HepG2 (cell line): ENCODE measurements around the gene PEPD. TPM values are rescaled to one million over a fixed set of nuclear protein-coding genes. Genes with fewer than 3 reads are reported as not detected.
A peak's percentile ranks its signal among the peaks of the same experiment; 100 is the strongest.

Experiments used
- ARID5B ChIP-seq: IDR thresholded peaks from 2 replicates; pipeline ENCODE4 v1.4.0; 2020; ENCODE audit warnings: mild to moderate bottlenecking, missing genetic modification reagents
- ZNF776 ChIP-seq: sonication (generic); formaldehyde crosslinking; IDR thresholded peaks from 2 replicates; pipeline ENCODE4 v1.4.0; 2020; ENCODE audit warnings: mild to moderate bottlenecking, missing genetic modification reagents
- polyA plus RNA-seq, 8 experiments: library from polyadenylated mRNA; depleted of rRNA in 3 of 8; stranded (reverse) in 7 of 8; unstranded in 1 of 8; fragments of >200 nt; fragmentation: Illumina TruSeq in 4 of 8; extraction: Trizol in 4 of 8; gene quantifications; 2 replicates each; pipeline versions ENCODE4 v1.2.1 to v1.2.3, GENCODE V29; 2011 to 2016; ENCODE audit warnings: low read depth in 4 of 8, missing spikeins in 1 of 8, mixed read lengths in 1 of 8; ENCODE audit not compliant: insufficient read depth in 1 of 8
- total RNA-seq, 5 experiments: library from RNA; depleted of rRNA; stranded (reverse); fragments of >200 nt; fragmentation: Illumina TruSeq; extraction: Trizol; gene quantifications; 2 replicates each; pipeline ENCODE4 v1.2.3, GENCODE V29; 2016; ENCODE audit warnings: low read depth in 1 of 5
- TF ChIP-seq, protein P1 (sequence below): sonication (generic); formaldehyde crosslinking; IDR thresholded peaks from 2 replicates; pipeline ENCODE4 v1.4.0; 2020; ENCODE audit warnings: missing genetic modification reagents, borderline replicate concordance

The PEPD gene
- total and polyA plus RNA-seq, 2 of the 13 experiments (the other 11 are each of a cell fraction or from before 2014, with no cell fraction given) = 60.7 to 75.1 TPM

DNA sequence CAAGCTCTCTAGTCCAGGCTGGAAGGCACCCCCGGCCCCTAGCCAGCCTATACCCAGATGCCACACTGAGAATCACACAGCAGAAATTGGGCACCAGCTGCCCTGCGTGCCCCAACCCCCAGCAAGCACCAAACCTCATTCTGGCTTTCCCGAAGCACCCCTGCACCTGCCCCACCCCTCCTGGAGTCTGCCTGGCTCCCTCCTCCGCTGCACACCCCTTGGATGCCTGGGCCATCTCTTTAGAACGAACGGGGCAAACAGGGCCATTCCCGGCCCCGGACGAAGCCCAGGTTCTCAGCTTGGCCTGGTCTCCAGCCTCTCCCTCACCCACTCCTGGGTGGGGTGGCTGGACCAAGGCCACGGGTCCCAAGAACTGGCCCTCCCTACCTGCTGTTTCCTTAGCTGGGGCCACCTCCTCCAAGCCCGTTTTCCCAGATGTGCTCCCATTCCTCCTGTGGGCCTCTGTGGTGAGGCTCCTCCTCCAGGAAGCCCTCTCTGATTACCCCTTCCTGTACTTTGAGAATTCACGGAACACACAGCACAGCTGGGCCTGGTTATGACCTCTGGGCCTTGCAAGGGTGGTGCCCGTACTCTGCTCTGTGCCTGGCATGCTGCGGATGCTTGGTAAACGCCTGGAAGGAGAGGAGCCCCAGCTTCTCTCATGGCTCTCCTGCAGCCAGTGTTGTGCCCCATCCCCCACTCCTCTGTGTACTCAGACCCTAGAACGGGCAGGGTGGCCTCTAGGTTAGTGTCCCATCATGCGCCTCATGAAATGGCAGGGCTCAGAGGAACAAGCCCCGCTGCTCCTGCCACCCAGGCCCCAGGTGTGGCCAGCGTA is 126.6 kb downstream of the PEPD start (continued):
- TF ChIP-seq, protein P1, sequence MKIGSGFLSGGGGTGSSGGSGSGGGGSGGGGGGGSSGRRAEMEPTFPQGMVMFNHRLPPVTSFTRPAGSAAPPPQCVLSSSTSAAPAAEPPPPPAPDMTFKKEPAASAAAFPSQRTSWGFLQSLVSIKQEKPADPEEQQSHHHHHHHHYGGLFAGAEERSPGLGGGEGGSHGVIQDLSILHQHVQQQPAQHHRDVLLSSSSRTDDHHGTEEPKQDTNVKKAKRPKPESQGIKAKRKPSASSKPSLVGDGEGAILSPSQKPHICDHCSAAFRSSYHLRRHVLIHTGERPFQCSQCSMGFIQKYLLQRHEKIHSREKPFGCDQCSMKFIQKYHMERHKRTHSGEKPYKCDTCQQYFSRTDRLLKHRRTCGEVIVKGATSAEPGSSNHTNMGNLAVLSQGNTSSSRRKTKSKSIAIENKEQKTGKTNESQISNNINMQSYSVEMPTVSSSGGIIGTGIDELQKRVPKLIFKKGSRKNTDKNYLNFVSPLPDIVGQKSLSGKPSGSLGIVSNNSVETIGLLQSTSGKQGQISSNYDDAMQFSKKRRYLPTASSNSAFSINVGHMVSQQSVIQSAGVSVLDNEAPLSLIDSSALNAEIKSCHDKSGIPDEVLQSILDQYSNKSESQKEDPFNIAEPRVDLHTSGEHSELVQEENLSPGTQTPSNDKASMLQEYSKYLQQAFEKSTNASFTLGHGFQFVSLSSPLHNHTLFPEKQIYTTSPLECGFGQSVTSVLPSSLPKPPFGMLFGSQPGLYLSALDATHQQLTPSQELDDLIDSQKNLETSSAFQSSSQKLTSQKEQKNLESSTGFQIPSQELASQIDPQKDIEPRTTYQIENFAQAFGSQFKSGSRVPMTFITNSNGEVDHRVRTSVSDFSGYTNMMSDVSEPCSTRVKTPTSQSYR (CRISPR knock-in tag) = peak; percentile 40; the same call in 1 of the 2 replicates
- 0 out of 2 replicates have a peak, but pooled peaks have one; percentile 18 for TF ChIP-seq ZNF776 (CRISPR knock-in tag)
- TF ChIP-seq ARID5B (CRISPR knock-in tag) = no peak
